ENCODE measurements around the gene CD300LG.

- TF ChIP-seq CTCF (IDR thresholded peaks at IDR 0.05; ENCODE audit: poor library complexity): no peak
- no peak for TF ChIP-seq EZH2 (IDR thresholded peaks at IDR 0.05; ENCODE audit: borderline replicate concordance)
Observed at GRCh38 chr17:43912635-43913304, 65.8 kb downstream of the CD300LG start.
